HG03159 (cell line): ENCODE measurements around the gene RBBP6.
"Not testable (repeated sequence)": the region's sequence is repeated elsewhere in the genome, so short reads cannot be mapped to it uniquely, and the experiment has no call there.

Experiments used
- ATAC-seq: cut with Tn5 transposase; IDR thresholded peaks from one replicate; pipeline ENCODE4 v1.9.1; 2021; ENCODE audit warnings: mild to moderate bottlenecking, moderate library complexity; ENCODE audit not compliant: unreplicated experiment

The RBBP6 gene

GRCh38 chr16:24555346-24555872, 16.0 kb downstream of the RBBP6 start:
- no peak for ATAC-seq

- no peak for ATAC-seq
These were observed 23.4 kb downstream of the RBBP6 start for GRCh38 chr16:24562811-24563210.

- no peak for ATAC-seq
These were observed 29.0 kb downstream of the RBBP6 start for GRCh38 chr16:24568392-24568791.

- ATAC-seq: no peak
These were observed 31.7 kb downstream of the RBBP6 start for GRCh38 chr16:24571096-24571495.

GRCh38 chr16:24572069-24572468, 32.7 kb downstream of the RBBP6 start:
- no peak for ATAC-seq

GRCh38 chr16:24573141-24573540, 33.8 kb downstream of the RBBP6 start:
- ATAC-seq: no peak

- ATAC-seq: not testable (repeated sequence)
These were observed 35.4 kb downstream of the RBBP6 start for GRCh38 chr16:24574515-24575485.

GRCh38 chr16:24575791-24576190, 36.4 kb downstream of the RBBP6 start:
- not testable (repeated sequence) for ATAC-seq

- no peak for ATAC-seq
These were observed 37.8 kb downstream of the RBBP6 start for GRCh38 chr16:24577167-24577566.

GRCh38 chr16:24580665-24581064, 41.3 kb downstream of the RBBP6 start:
- no peak for ATAC-seq

GRCh38 chr16:24583494-24583893, 44.1 kb downstream of the RBBP6 start:
- ATAC-seq: no peak

GRCh38 chr16:24589997-24590396, 50.6 kb downstream of the RBBP6 start:
- ATAC-seq: no peak

GRCh38 chr16:24598777-24599437, 59.5 kb downstream of the RBBP6 start:
- no peak for ATAC-seq

GRCh38 chr16:24609417-24609739, 70.0 kb downstream of the RBBP6 start:
- no peak for ATAC-seq

- no peak for ATAC-seq
These were observed 70.5 kb downstream of the RBBP6 start for GRCh38 chr16:24609740-24610415.

- ATAC-seq: no peak
These were observed 71.0 kb downstream of the RBBP6 start for GRCh38 chr16:24610416-24610755.

- no peak for ATAC-seq
These were observed 71.9 kb downstream of the RBBP6 start for GRCh38 chr16:24611310-24611709.

GRCh38 chr16:24612656-24613055, 73.3 kb downstream of the RBBP6 start:
- no peak for ATAC-seq

- ATAC-seq: not testable (repeated sequence)
These were observed 73.9 kb downstream of the RBBP6 start for GRCh38 chr16:24613267-24613666.

- no peak for ATAC-seq
These were observed 78.1 kb downstream of the RBBP6 start for GRCh38 chr16:24617502-24617901.
